ENCODE measurements around the gene SEC24A.
"Not testable (repeated sequence)": the region's sequence is repeated elsewhere in the genome, so short reads cannot be mapped to it uniquely, and the experiment has no call there.

Gene SEC24A

GRCh38 chr5:134648425-134649162 is at the start of gene SEC24A:
SEC24A (plus strand) TSS chr5:134648785; CDS start chr5:134649077, 292 bp downstream.
- DNase-seq (ENCODE audit: low read depth) = peak; percentile 76

- not testable (repeated sequence) for DNase-seq (ENCODE audit: low read depth)
Observed at GRCh38 chr5:134599820-134600219, 48.8 kb upstream of the SEC24A start.

- DNase-seq (ENCODE audit: low read depth) = no peak
Observed at GRCh38 chr5:134600600-134600999, 48.0 kb upstream of the SEC24A start.

GRCh38 chr5:134603059-134603458 is 45.5 kb upstream of the SEC24A start:
- no peak for DNase-seq (ENCODE audit: low read depth)

DNA sequence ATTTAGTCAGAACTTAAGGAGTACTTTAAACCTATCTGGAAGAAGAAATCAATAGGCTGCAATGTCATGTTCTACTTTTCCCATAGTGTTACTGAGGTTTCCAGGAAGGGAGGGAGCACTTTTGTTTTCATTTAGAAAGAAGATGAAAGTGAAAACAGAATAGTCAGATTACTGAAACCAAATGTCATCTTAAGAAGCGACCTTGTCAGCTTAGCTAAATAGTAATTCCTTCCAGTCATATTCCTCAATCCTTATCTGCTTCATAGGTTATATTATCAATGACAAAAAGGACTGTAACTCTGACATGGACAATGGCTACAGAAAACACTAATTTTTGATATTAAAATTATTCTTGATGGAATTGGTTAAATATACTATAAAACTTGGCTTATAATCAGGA is 43.7 kb upstream of the SEC24A start:
- DNase-seq (ENCODE audit: low read depth) = no peak

GRCh38 chr5:134606726-134607125 is 41.9 kb upstream of the SEC24A start:
- no peak for DNase-seq (ENCODE audit: low read depth)

DNA sequence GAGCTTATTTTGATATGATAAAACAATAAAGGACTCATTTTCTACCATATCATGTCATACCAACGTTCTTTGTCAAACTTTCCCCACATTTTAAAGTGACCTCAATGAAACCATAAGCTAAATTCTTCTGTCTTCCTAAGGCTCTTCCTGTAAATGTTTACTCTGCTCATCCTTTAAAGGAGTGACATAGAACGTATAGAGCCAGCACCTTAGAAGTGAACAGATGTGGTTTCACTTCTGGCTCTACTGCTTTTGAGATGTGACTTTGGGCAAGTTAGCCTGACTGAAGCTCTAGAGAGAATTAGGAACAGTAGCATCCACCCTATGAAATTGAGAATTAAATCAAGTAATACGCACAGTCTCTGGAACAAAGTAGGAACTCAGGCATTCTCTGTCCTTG is 40.0 kb upstream of the SEC24A start:
- DNase-seq (ENCODE audit: low read depth) = no peak

- no peak for DNase-seq (ENCODE audit: low read depth)
Observed at GRCh38 chr5:134609232-134609851, 39.2 kb upstream of the SEC24A start.

DNA sequence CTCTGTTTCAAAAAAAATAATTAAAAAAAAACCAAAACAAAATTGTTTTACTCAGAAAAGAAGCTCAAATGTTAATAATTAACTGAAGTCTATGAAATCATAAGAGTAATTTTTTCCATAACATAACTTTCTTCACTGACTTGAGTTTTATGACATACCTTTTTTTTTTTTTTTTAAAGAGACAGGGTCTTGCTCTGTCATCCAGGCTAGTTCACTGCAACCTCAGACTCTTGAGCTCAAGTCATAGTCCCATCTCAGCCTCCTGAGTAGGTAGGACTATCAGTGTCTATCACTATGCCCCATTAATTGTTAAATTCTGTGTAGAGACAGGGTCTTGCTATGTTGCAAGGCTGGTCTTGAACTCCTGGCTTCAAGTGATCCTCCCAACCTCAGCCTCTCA is 37.9 kb upstream of the SEC24A start:
- DNase-seq (ENCODE audit: low read depth) = no peak

DNA sequence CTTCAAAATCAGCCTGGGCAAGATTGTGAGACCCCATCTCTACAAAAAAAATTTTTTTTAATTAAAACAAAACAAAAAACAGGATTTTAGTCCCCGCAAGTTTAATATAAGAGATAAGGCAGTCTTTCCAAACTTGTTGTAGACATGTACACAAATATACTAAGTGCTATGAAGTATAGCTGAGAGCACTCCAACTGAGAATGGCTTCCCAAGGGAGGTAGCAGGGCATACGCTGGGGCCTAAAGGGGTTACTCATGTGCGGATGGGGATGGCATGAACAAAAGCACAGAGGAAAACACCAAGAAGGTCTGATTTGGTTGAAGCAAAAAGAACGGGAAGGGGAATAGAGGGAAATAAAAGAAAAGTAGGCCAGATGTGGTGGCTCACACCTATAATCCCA is 37.1 kb upstream of the SEC24A start:
- DNase-seq (ENCODE audit: low read depth) = no peak

DNA sequence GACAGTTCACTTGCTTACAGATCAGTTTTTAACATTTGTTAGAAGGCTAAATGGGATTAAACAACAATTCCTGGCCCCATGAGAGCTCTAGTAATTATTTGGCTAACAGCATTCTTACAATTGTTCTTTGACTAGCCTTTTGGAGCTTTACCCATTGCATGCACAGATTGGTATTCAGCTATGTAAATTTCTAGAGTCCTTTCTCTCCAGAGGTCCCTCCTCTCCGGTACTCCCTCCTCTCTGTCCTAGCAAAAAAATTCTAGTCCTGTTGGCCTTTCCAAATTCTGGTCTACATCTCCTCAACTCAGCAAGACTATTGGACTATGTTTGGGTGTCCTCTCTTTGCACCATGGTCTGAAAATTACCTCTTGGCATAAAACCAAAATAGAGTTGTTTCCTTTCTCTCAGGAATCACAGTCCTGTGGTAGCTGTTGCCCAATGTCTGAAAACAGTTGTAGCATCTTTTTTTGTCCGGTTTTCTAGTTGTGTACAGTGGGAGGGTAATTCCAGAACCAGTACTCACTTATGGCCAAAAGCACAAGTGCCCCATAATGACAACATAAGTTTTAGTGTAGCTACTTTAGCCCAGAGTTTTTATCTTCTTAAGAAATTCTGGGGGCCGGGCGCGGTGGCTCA is 34.0 kb upstream of the SEC24A start:
- no peak for DNase-seq (ENCODE audit: low read depth)

GRCh38 chr5:134620634-134621033 is 28.0 kb upstream of the SEC24A start:
- no peak for DNase-seq (ENCODE audit: low read depth)

- no peak for DNase-seq (ENCODE audit: low read depth)
Observed at GRCh38 chr5:134625559-134625958, 23.0 kb upstream of the SEC24A start.

GRCh38 chr5:134626369-134627014 is 22.1 kb upstream of the SEC24A start:
- no peak for DNase-seq (ENCODE audit: low read depth)

DNA sequence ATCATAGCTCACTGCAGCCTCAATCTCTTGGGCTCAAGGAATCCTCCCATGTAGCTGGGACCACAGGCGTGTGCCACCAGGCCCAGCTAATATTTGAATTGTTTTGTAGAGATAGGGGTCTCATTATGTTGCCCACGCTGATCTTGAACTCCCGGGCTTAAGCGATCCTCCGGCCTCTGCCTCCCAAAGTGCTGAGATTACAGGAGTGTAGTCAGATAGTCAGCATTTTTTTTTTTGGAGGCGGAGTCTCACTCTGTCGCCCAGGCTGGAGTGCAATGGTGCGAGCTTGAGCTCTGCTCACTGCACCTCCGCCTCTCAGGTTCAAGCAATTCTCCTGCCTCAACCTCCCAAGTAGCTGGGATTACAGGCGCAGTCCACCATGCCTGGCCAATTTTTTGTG is 14.4 kb upstream of the SEC24A start:
- no peak for DNase-seq (ENCODE audit: low read depth)

- DNase-seq (ENCODE audit: low read depth) = not testable (repeated sequence)
Observed at GRCh38 chr5:134635366-134635765, 13.2 kb upstream of the SEC24A start.

DNA sequence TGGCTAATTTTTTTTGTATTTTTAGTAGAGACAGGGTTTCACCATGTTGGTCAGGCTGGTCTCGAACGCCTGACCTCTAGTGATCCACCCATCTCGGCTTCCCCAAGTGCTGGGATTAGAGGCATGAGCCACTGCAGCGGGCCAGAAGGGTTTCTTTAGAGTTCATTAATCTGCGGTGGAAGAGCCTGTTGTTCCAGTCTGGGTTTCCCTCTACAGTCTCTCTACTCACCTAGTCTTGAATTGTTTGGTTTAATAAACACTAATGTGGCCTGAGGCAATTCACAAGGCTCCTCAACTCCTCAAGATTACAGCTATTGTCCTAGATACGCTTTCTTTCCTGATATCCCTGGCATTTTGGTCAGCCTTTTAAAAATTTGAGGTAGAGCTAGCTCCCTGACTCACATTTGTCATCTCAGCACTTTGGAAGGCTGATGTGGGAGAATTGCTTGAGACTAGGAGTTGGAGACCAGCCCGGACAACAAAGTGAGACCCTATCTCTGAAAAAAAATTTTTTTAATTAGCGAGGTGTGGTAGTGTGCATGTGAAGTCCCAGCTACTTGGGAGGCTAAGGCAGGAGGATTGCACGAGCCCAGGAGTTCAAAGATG is 11.4 kb upstream of the SEC24A start:
- DNase-seq (ENCODE audit: low read depth) = no peak

DNA sequence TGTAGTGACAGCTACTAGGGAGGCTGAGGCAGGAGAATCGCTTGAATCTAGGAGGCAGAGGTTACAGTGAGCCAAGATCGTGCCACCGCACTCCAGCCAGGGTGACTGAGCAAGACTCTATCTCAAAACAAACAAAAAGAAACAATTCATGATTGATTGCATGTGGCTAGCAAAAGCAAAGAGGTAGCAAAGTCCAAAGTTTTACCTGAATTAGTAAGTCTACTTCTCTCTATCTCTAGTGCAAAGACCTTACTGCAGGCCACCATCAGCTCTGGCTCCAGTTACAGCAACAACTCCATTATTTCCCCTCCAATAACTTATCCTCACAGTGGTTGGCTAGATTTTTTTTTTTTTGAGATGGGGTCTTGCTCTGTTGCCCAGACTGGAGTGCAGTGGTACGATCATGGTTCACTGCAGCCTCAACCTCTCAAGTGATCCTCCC is 9.8 kb upstream of the SEC24A start:
- no peak for DNase-seq (ENCODE audit: low read depth)

- no peak for DNase-seq (ENCODE audit: low read depth)
Observed at GRCh38 chr5:134642931-134643530, 5.6 kb upstream of the SEC24A start.

GRCh38 chr5:134647750-134648424 is 698 bp upstream of the SEC24A start:
- no peak for DNase-seq (ENCODE audit: low read depth)

DNA sequence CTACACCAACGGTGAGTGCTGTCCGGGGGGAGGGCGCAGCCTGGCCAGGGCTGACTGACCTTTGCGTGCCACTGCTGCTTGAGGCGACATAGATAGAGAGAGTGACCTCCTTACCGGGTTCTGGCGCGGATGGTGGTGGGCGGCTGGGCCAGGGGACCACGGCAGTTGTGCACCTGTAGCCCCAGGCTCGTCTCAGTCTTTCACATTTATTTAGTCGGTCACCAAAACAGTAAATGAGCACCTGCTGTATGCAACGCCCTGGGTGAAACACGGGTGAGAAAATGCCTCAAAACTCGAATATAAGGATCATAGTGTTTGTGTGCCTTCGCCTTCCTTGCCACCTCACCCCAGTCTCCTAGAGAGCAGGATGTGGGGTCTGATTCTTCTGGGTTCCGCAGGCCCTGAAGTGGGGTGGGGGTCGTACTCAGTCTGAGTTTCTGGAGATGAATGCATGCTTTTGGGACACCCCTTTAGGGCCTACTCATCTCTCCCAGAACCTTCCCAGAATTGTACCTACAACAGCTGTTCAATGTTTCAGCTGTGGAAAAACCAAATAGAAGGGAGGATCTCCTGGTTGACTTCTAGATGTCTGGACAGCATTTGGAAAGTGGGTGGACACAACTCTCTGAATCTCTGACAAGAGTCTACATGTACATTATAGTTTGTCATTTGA is 714 bp downstream of the SEC24A start:
- no peak for DNase-seq (ENCODE audit: low read depth)
